ENCODE measurements around the gene DPPA4.
"Not testable (repeated sequence)": the region's sequence is repeated elsewhere in the genome, so short reads cannot be mapped to it uniquely, and the experiment has no call there.

The DPPA4 gene, protein sequence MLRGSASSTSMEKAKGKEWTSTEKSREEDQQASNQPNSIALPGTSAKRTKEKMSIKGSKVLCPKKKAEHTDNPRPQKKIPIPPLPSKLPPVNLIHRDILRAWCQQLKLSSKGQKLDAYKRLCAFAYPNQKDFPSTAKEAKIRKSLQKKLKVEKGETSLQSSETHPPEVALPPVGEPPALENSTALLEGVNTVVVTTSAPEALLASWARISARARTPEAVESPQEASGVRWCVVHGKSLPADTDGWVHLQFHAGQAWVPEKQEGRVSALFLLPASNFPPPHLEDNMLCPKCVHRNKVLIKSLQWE

DNA sequence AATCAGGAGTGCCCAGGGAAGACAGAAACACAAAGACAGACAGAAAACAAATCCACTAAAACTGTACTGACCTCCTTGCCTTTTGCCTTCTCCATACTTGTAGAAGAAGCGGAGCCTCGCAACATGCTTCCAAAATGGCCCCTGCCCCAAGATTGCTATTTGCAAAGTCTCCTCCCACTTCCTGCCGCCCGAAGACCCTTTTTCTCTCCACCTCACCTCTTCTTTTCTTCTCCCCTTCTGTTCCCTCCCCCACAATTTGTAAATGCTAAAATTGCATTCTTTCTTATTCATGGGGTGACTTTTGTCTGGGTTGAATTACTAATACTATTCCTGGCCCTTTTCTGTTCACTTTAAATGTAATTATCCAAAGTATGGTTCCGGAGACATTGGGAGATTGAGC, at the start of gene DPPA4:
Gene DPPA4 (minus strand): TSS at position 154 of the 400 bp plus-strand sequence. CDS start 29 bp downstream, at position 125.
- no peak for DNase-seq (ENCODE audit: low spot score)

DNA sequence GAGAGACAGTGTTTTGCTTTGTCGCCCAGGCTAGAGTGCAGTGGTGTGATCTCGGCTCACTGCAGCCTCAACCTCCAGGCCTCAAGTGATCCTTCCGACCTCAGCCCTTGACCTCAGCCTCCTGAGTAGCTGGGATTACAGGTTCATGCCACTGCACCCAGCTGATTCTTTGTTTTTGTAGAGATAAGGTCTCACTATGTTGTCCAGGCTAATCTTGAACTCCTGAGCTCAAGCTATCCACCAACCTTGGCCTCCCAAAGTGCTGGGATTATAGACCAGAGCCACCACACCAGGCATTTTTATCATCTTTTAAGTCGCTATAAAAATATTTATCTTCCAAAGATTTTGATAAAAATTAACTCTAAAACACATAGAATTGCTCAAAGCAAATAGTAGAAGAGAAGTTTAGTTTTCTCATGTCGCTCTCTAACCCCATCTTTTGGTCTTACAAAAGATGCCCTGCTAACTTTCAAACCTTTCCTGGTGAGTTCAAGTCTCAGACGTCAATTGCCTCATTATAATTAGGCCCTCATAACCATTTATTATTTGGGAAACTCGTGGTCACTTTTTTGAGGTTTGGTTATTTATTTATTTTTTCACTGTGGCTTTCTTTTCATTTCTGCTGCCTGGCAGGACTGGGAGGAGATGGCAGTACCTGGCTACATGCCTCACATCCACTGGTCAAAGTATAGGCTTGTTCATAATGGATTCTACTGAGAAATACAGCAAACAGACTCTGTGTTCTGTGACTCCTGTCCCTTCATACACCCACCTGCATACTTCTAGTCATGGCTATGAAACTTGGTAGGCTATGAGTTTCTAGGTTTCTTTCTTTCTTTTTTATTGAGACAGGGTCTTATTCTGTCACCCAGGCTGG, 48.3 kb upstream of the DPPA4 start:
- no peak for DNase-seq (ENCODE audit: low spot score)

DNA sequence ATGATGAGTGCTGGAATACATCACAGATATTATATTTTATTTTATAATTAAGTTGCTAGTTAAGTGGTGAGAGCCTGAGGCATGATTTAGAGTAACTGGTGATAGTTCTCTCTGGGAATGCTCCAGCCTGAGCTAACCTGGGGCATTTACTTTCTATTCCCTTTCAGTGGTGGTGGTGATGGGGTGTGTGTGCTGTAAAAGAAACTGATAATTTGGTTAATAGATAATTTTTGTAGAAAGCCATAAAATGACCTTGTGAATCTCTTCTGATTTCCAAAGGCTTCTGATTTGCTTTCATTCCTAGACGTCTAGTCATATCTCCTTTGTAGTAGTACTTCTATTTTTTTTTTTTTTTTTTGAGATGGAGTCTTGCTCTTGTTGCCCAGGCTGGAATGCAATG, 46.8 kb upstream of the DPPA4 start:
- peak; percentile 79 for DNase-seq (ENCODE audit: low spot score)

DNA sequence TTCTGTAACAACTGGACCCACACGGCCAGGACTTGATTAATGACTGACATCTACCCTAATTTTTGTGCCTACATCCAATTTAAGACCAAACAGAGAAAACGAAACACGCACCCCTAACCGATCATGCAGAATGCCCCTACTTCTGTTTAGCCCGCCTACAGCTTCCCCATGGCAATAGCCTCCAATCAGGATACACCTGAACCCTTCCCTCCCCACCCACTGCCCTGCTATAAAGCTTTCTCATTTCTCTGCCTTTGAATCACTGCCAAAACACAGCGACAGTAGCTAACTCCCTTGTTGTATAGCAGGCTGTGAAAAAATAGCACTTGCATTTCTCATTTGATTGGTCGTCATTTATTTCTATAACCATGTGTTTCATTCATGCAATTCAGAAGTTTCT, 45.2 kb upstream of the DPPA4 start:
- DNase-seq (ENCODE audit: low spot score): peak; percentile 31

DNA sequence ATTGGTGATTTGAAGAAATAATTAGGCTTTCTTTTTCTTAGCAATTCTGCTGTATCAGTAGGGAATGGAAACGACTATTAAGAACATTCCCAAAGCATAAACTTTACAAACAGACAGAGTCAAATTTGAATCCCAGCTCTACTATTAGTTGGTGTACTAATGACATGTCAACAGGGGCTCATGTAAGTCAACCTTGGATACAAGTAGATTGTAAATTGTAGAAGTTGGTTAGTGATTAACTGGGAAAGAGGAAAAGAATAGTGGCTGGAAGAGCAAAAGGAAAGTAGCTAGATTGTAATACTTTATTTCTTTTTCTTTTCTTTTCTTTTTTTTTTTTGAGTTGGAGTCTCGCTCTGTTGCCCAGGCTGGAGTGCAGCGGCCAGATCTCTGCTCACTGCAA, 38.6 kb upstream of the DPPA4 start:
- no peak for DNase-seq (ENCODE audit: low spot score)

DNA sequence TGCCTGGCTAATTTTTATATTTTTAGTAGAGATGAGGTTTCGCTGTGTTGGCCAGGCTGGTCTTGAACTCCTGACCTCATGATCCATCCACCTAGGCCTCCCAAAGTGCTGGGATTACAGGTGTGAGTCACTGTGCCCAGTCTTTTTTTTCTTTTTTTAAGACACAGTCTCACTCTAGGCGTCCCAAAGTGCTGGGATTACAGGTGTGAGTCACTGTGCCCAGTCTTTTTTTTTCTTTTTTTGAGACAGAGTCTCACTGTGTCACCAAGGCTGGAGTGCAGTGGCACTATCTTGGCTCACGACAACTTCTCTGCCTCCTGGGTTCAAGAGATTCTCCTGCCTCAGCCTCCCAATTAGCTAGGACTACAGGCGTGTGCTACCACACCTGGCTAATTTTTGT, 37.1 kb upstream of the DPPA4 start:
- DNase-seq (ENCODE audit: low spot score): not testable (repeated sequence)

DNA sequence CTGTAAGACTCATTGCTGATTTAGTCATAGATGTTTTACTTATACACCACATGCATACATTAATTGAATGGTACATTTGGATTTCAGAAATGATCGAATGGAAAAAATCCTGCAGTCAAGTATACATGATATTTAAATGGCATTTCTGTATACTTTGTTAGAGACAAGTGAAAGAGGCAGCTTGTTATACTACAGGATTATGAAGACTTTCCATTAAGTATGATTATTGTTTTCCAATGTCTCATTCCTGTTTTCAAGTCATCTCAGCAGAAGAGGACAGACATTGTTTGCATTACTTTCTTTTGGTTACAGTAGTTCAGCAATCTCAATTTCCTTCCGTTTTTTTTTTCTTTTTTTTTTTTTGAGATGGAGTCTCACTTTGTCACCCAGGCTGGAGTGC, 36.6 kb upstream of the DPPA4 start:
- no peak for DNase-seq (ENCODE audit: low spot score)

DNA sequence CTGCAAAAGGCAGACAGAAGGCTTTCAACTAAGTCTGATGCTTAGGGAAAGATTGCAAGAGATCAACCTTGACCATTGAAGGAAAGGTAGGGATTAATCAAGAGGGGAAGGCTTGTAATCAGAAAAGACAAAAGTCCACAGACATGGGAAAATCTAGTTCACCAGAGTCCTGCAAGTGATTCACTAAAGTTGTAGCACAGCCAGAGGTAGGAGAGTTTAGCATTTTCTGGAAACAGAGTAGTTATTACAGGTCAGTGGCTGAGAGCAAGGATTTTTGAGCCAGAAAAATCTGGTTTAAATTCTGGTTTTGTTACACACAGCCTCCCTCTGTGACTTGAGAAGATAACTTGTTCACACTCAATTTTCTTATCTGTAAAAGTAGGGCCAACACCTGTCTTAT, 35.3 kb upstream of the DPPA4 start:
- no peak for DNase-seq (ENCODE audit: low spot score)

DNA sequence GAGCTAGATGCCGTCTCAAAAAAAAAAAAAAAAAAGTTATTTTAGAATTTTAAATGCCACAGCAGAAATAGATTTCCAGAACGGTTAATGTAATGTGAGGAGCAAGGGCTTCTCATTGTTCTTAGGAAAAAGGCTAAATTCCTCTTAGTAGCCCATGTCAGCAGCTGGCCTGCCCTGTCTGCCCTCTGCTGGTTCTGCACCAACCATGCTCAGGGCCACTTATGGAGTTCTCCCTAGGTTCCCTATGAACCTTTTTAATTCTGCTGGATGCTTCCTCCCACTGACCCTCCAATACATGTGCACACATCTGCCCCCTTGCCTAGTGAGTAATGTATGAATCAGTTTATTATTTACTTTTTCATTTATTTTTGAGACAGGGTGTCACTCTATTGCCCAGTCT, 32.2 kb upstream of the DPPA4 start:
- peak; percentile 17 for DNase-seq (ENCODE audit: low spot score)

DNA sequence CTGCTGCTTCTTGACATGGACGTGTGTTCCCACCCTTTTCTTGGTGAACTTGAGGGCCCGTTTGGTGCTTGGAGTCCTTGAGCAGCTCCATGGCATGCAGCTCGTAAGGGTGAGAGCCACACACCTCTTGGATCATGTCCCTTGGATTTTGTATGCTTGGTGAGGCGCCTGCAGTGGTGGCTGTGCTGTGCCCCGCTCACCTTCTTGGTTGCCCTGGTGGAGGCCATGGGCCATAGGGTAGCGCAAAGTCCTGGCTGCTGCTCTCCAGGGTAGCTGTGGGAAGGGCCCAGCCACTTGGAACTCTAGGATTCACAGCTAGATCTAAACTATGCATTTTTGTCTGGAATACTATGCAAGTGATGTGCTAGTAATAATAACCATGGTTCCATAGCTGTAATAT, 26.7 kb upstream of the DPPA4 start:
- DNase-seq (ENCODE audit: low spot score): no peak

DNA sequence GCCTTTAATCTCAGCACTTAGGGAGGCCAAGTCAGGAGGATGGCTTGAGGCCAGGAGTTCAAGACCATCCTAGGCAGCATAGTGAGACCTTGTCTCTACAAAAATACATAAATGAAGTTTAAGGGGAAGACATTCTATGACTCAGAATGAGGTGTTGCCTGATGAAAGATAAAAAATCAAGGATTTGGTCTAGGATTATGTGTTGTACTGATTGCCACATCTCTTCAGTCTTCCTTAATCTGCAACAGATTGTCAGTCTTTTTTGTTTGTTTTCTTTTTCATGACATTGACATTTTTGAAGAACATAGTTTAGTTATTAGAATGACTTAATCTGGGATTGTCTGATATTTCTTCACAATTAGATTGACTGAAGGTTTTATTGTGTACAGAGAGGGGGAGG, 26.3 kb upstream of the DPPA4 start:
- no peak for DNase-seq (ENCODE audit: low spot score)

DNA sequence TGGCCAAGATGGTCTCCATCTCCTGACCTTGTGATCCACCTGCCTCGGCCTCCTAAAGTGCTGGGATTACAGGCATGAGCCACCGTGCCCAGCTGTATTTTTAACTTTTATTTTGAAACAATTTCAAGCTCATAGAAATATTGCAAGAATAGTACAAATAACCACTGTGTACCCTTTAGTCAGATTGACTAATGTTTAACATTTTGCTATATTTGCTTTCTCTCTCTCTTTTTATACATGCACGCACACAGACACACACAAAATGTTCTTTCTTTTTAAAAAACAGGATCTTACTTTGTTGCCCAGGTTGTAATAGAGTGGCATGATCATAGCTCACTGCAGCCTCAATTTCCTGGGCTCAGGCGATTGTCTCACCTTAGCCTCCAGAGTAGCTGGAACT, 25.5 kb upstream of the DPPA4 start:
- DNase-seq (ENCODE audit: low spot score): no peak

DNA sequence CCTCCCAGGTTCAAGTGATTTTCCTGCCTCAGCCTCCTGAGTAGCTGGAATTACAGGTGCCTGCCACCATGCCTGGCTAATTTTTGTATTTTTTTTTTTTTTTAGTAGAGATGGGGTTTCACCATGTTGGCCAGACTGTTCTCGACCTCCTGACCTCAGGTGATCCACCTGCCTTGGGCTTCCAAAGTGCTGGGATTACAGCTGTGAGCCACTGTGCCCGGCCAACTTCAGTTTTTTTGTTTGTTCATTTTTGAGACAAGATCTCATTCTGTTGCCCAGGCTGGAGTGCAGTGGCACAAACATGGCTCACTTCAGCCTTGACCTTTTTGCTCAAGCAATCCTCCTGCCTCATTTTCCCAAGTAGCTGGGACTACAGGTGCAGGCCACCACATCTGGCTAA, 21.5 kb upstream of the DPPA4 start:
- DNase-seq (ENCODE audit: low spot score): not testable (repeated sequence)

DNA sequence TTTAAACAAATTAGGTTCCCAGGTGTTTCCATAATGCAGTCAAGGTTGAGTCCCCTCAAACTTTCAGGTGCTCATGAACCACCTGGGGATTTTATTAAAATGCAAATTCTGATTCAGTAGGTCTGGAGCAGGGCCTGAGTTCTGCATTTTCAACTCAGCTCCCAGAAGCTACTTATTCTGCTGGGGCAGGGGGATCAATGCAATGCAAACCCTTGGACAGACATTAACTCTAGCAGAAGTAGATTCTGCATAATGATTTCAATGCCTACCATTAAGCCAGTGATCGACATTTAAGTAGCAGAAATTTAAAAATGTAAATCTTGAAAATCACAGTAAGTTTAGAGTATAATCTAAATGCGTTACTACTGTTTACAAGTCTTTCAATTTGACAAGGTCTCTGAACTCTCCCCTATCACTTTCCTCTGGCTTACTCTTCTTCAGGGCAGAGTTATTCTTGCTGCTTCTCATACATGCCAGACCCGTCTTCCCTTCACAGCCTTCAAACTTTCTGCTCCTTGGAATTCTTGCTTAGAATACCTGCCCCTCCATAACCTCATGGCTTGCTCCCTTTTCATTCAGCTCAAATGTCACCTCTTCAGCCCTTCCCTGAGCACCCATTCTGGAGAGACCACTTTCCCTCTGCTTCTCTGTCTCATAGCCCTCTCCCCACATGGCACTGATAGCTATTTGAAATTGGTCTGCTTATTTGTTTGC, 19.3 kb upstream of the DPPA4 start:
- no peak for DNase-seq (ENCODE audit: low spot score)

DNA sequence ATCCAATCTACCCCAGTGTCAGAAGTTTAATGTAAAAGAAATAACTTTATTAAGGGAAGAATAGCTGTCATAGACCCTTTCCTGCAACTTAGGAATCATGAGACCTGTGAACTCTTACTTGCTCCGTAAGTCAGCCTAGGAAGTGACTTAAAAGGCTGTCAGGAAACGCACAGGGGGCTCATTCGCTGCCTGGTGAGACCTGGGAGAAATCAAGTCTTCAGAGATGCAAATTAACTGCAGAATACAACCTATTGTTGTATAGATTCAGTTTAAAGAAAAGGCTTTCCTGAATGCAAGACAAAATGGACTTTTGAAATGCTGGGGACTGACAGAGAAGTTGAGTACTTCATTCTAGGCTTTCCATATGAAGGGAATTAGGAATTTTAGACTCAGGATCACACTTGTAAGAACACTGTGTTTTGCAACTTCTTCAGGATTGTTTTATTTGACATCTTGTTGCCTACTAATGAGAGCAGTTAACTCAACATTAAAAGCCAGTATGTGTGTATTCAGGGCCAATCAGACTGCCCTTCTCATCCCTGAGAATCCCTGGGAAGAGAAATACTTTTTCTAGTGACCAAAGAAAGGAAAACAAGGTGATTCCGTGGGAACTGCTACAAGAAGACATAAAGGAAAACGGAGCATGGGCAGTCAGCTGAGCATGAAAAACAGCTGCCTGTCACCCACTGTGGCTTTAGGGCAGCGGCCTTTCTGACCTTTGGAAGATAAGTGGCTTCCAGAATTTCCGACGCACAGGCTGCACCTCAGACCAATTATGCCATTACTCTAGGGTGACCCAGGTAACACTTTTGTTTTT, 18.5 kb upstream of the DPPA4 start:
- peak; percentile 21 for DNase-seq (ENCODE audit: low spot score)

DNA sequence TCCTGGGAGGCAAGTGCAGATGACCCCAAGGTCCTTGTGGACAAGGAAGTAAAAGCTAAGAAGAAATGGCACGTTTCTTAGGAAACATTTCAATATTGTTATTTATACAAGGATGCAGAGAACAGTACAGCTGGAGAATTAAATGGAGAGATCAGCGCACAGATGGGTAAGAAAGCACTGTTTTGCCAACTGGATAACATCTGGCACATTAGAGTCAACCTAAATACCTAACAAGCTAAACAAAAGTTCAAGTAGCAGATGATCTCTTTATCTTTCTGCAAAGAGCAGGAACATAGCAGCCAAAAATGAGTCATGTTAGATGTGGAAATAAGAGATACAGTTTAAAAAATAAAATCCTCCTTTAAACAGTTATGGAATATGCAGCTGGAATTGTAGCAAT, 15.7 kb upstream of the DPPA4 start:
- DNase-seq (ENCODE audit: low spot score): no peak

DNA sequence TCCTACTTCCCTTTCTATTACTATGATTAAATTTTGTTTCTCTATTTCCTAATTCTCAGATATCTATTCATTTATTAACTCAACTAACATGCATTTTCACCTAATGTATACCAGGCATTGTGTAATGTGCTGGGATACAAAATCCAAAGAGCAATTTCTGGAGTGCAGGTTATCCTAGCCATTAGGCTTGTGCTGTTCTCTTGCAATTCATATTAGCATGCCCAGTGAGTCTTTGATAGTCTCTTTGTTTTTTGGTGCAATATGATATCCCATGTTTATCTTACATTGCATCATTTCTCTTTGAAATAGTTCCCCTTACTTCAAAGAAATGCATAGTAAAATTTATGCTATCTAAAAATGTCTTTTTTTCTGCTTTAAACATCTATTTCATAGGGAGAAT, 13.9 kb upstream of the DPPA4 start:
- DNase-seq (ENCODE audit: low spot score): no peak

DNA sequence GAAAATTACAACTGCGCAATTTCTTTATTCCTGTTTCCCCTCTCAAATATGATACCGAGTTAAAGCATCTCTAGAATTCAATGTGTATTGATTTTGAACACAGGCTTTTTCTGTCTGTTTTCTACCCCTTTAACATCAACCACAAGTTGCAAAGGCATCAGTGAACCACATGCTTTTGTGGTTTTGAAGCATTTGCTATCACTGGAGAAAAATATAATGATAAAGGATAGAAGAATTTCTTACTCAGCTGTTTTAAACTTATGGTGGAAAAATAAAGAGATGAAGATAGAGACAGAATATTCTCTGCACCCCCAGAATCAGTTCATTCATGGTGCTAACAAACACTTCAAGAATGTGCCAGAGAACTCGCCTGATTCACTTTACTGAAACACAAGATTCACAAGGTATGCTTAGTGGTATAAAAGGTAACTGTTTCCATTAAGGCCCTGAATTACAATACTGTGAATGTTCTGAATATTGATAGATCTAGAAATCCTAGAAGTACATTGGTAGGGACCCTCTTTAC, 9.5 kb upstream of the DPPA4 start:
- DNase-seq (ENCODE audit: low spot score): peak; percentile 50

DNA sequence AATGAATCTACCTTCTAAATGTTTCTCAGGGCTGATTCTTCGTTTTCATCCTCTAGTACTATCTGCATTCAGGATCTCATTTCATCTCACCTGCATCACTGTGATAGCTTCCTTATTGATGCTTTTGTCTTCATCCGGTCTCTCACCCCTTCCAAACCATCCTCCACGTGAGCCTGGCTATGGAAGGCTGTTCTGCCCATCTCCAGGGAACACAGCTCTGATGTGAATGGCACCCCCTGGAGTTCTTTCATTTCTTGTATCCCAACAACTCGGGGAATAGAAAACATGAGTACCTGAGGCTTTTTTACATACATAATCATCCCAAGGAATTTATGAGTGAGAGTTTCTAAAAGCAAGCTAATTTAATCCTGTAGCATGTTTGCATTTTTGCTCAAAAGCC, 8.8 kb upstream of the DPPA4 start:
- DNase-seq (ENCODE audit: low spot score): no peak

DNA sequence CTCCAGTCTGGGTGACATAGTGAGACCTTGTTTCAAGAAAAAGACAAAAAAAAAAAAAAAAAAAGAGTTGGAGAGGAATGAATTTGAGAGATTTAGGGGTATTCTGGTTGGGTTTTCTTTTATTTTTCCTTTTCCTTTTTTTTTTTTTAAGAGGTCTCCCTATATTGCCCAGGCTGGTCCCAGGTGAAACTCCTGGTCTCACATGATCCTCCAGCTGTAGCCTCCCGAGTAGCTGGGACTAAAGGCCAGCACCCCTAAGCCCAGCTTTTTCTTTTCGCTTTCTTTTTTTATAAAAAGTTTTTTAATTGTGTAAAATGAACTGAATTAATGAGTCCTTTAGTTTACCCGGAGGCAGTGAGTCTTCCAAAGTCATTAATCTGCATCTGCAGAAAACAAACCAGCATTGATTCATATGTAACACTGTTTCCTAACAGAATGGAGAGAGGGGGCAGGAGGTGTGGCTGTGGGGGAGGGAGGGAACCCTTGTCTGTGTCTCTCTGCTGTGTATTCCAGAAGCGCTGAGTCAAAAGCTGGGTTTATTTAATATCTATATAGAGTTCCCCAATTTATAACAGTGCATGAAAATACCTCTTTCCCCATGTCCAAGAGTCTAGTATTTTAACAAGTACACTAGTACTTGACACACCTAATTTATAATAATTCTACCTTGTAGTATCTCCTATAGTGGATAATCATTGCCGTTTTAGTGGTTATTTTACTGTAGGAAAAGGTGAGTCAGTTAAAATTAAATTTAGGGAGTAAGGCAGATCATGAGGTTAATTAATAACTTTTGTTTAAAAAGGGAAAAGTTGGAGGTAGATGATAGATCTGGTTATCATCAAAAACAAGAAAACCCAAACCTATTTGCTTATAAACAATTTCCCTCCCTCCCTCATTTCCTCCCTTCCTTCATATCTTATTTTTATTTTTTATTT, 2.6 kb upstream of the DPPA4 start:
- DNase-seq (ENCODE audit: low spot score): no peak

DNA sequence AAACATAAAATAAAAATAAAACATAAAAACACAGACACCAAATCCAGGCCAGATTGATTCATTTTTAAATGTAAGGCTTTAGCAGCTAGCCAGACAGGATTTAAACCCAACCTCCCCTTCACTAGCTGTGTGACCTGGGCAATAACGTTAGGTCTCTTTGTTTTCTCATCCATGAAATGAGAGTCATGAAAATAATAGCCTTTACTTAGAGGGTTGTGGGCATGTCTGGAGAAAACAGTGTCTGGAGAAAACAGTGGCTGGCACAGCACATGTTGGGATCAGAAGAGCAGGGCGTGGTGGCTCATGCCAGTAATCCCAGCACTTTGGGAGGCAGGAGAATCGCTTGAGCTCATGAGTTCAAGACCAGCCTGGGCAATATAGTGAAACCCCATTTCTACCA, 1.9 kb upstream of the DPPA4 start:
- DNase-seq (ENCODE audit: low spot score): peak; percentile 14
